ENCODE measurements around the gene ISG15. TPM values are rescaled to one million over a fixed set of nuclear protein-coding genes. Genes with fewer than 3 reads are reported as not detected.
A peak's percentile ranks its signal among the peaks of the same experiment; 100 is the strongest.

Gene ISG15
- total and polyA plus RNA-seq, 2 of the 13 experiments (the other 11 are each of a cell fraction or from before 2014, with no cell fraction given) = 42.1 to 54.9 TPM

GRCh38 chr1:1024771-1025699 is 11.7 kb downstream of the ISG15 start (continued):
- TF ChIP-seq ZNF687 (CRISPR knock-in tag; IDR thresholded peaks at IDR 0.05) (peak; percentile 44), HIC2 (CRISPR knock-in tag; IDR thresholded peaks at IDR 0.05; ENCODE audit: low read depth) (peak; percentile 76; the same call in 1 of the 2 replicates), HCFC1 (IDR thresholded peaks at IDR 0.05; ENCODE audit: low read depth, low read length) (no peak), MTA1 (CRISPR knock-in tag; IDR thresholded peaks at IDR 0.05; ENCODE audit: borderline replicate concordance) (peak; percentile 75; the same call in 1 of the 2 replicates), ZNF503 (CRISPR knock-in tag; IDR thresholded peaks at IDR 0.05) (no peak), RBFOX2 (IDR thresholded peaks at IDR 0.05; ENCODE audit: low read depth, low read length) (peak; percentile 69), ZNF264 (CRISPR knock-in tag; IDR thresholded peaks at IDR 0.05) (no peak), GABPB1 (CRISPR knock-in tag; IDR thresholded peaks at IDR 0.05) (peak; percentile 39; the same call in 1 of the 2 replicates), ZNF280D (CRISPR knock-in tag; IDR thresholded peaks at IDR 0.05) (no peak), EP300 (IDR thresholded peaks at IDR 0.05; ENCODE audit: low read depth in 2 of 2, low read length in 2 of 2) (no peak), EP300 (CRISPR knock-in tag; IDR thresholded peaks at IDR 0.05; ENCODE audit: borderline replicate concordance) (peak; percentile 41; the same call in 1 of the 2 replicates)

Data from HepG2 (cell line).